Stimulated activated CD4-positive, alpha-beta T cell treated with anti-CD3 and anti-CD28 coated beads, Interleukin-2, amount 100 ng/mL, for 24 hours (primary cell): ENCODE measurements around the gene INHBE.
A peak's percentile ranks its signal among the peaks of the same experiment; 100 is the strongest.
"Not testable (repeated sequence)": the region's sequence is repeated elsewhere in the genome, so short reads cannot be mapped to it uniquely, and the experiment has no call there.

ENCODE experiments used
- DNase-seq, 2 donors: peaks; one replicate each; pipeline ENCODE4 v3.0.0-alpha.2; 2020

Gene INHBE, protein sequence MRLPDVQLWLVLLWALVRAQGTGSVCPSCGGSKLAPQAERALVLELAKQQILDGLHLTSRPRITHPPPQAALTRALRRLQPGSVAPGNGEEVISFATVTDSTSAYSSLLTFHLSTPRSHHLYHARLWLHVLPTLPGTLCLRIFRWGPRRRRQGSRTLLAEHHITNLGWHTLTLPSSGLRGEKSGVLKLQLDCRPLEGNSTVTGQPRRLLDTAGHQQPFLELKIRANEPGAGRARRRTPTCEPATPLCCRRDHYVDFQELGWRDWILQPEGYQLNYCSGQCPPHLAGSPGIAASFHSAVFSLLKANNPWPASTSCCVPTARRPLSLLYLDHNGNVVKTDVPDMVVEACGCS

DNA sequence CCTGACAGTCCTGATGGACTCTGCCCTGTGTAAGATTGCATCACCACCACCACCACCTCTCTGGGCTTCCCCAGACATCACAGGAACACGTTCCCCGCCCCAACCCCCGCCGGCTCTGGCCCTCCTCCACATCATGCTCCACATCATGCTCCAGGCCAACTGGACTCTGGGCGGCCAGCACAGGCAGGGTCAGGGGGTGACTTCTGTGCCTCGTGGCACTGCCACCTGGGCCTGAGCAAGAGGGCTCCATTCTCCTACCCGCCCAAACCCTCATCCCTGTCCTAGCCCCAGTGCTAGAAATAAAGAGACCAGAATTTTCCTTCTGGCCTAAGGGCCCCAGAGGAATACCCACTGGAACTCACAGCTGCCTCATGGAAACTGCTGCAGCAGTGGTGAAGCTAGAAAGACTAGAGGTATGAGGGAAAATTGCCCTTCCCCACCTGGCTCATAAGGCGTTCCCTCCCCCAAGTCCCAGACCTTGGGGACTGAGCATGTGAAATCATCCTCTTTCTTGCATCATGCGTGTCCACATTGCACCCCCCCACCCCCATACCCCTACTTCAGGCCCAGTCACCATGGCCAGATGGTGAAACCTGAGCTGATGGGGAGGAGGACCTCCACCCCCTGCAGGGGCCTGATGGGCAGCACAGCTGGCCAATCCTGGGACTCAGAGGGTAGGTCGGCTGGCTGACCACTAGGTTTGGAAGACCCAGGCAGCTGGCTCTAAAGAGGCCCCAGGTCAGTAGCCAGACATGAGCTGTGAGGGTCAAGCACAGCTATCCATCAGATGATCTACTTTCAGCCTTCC, at the start of gene INHBE:
Gene INHBE, plus strand, starts transcription at position 742 of the 808 bp plus-strand sequence. CDS start 230 bp downstream, outside the sequence.
- no peak for DNase-seq

DNA sequence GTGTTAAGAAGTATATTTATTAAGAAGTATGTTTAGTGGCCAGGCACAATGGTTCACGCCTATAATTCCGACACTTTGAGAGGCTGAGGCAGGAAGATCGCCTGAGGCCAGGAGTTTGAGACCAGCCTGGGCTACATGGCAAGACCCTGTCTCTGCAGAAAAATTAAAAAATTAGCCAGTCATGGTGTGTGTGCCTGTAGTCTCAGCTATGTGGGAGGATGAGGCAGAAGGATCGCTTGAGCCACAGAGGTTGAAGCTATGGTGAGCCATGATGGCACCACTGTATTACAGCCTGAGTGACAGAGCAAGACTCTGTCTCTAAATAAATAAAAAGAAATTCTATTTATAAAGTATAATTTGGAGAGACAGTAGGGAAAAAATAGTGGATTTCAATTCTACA, 44.6 kb upstream of the INHBE start:
- DNase-seq, result no peak

DNA sequence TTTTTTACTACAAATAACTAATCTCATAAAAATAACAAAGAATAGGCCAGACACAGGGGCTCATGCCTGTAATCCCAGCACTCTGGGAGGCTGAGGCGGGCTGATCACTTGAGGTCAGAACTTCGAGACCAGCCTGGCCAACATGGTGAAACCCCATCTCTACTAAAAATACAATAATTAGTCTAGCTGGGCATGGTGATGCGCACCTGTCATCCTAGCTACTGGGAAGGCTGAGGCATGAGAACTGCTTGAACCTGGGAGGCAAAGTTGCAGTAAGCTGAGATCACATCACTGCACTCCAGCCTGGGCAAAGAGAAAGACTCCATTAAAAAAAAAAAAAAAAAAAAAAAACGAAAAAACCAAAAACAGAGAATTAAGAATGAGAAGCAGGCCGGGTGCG, 40.9 kb upstream of the INHBE start:
- not testable (repeated sequence) for DNase-seq

DNA sequence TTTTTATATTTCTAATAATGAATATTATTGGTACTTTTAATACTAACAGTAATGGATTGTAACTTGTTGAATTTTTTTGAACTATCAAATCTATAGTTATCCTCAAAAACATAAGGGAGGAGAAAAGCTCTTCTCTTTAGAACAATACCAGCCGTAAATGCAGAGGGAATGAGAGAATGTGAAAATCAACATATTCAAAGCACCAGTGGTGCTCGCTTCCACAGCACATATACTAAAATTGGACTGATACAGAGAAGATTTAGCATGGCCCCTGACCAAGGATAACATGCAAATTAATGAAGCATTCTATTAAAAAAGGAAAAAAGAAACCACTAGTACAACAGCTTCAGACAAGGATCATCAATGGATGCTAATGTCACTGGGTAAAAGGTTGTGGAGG, 40.0 kb upstream of the INHBE start:
- DNase-seq, result no peak

DNA sequence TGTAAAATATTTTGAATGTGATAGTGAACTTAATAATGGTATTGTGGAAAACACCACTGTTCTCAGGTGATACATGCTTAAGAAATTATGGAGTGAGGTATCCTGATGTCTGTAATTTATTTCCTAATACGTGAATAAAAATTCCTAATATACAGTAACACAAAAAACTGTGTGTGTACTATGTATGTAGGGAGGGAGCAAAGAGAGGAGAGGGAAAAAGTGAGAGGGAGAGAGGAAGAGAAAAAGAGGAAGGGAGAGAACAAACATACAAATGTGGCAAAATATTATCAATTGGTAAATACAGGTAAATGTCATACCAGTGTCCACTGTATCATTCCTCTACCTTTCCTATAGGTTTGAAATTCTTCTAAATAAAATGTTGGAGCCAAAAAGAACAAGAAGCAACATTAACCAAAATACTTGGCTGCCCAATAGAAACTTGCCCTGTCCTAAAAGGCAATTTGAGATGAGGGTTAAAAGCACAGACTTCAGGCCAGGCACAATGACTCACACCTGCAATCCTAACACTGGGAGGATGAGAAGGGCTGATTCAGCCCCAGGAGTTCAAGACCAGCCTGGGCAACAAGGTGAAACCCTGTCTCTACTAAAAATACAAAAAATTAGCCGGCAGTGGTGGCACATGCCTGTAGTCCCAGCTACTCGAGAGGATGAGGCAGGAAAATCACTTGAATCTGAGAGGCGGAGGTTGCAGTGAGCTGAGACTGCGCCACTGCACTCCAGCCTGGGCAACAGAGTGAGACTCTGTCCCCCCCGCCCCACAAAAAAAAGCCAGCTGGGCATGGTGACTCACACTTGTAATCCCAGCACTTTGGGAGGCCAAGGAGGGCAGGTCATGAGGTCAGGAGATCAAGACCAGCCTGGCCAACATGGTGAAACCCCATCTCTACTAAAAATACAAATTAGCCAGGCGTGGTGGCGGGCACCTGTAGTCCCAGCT, 38.8 kb upstream of the INHBE start:
- DNase-seq, result no peak

DNA sequence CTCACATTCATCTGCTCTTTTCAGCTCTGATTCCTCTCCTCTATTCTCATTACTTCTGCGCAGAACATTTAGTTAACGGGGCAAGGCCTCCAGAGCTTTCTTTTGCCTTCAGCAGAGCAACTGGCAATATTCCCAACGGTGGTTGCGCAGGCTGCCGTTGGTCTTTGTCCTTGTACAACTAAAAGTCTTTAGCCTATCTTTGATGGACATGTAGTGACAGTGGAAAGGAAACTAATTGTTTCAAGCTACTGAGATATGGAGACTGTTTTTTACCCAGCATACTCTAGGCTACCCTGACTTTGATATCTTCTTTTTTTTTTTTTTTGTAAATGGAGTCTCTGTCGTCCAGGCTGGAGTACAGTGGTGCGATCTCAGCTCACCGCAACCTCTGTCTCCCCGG, 36.9 kb upstream of the INHBE start:
- DNase-seq, result no peak

DNA sequence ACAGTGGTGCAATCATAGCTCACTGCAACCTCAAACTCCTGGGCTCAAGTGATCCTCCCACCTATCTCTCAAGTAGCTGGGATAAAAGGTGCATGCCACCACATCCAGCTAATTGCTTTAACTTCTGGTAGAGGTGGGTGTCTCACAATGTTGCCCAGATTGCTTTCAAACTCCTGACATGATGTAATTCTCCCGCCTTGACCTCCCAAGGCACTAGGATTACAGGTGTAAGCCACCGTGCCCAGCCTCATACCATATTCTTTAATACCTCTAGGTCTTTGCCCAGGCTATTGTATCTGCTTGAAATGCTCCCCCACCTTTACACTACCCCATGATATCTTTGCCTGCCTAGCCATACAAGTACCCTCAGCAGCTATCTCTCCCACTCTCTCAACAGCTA, 35.6 kb upstream of the INHBE start:
- DNase-seq, result no peak

DNA sequence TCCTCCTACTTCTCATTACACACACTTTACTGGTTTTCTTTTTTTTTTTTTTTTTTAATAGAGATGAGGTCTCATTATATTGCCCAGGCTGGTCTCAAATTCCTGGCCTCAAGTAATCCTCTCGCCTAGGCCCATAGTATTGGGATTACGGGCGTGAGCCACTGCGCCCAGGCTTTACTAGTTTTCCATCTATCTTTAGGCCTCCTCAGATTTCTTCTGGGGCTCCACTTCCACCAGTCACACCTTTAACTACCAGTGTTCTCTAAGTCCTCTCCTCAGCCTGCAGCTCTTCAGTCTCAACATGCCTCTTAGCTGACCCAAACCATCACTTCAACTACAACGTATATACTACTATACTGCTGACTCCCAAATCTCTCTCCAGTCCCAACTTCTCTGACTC, 34.6 kb upstream of the INHBE start:
- DNase-seq, result no peak

DNA sequence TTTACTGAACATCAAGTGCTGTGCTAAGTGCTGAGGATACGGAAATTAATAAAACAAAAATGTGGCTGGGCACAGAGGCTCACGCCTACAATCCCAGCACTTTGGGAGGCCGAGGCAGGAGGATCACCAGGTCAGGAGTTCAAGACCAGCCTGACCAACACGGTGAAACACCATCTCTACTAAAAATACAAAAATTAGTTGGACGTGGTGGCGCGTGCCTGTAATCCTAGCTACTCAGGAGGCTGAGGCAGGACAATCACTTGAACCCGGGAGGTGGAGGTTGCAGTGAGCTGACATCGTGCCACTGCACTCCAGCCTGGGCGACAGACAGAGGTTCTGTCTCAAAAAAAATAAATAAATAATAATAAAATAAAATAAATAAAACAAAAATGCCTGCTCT, 28.2 kb upstream of the INHBE start:
- DNase-seq, result not testable (repeated sequence)

DNA sequence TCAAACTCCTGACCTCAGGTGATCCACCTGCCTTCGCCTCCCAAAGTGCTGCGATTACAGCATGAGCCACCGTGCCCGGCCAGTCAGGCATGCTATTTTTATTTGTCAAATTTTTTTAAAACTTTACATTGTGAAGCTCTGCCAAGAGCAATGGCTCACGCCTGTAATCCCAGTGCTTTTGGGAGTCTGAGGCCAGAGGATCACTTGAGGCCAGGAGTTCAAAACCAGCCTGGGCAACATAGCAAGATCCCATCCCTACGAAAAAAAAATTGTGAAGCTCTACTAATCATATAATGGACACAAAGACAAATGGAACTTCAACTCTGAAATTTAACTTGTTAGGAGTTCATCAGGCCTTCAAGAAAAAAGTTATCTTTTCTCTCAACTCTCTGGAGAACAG, 26.1 kb upstream of the INHBE start:
- DNase-seq, result no peak

DNA sequence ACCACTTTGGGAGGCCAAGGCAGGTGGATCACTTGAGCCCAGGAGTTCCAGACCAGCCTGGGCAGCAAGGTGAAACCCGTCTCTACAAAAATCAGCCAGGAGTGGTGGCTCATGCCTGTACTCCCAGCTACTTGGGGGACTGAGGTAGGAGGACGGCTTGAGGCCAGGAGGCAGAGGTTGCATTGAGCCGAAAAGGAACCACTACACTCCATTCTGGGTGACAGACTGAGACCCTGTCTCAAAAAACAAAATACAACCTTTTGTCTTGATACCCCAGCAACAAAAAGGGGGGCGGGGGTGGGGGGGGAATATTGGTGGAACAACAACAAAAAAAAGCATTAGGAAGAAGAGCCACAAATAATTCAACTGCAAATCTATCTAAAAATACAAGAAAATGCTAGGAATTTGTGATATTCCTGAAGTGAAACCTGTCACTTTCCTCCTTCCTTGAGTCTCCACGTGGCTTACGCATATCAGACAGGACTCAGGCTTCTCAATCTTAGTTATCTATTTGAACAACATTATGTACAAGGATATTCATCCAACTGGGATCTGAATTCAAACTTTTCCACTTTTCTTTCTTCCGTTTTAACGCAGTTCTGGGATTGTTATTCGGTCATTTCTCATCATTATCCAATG, 25.5 kb upstream of the INHBE start:
- DNase-seq, result no peak

DNA sequence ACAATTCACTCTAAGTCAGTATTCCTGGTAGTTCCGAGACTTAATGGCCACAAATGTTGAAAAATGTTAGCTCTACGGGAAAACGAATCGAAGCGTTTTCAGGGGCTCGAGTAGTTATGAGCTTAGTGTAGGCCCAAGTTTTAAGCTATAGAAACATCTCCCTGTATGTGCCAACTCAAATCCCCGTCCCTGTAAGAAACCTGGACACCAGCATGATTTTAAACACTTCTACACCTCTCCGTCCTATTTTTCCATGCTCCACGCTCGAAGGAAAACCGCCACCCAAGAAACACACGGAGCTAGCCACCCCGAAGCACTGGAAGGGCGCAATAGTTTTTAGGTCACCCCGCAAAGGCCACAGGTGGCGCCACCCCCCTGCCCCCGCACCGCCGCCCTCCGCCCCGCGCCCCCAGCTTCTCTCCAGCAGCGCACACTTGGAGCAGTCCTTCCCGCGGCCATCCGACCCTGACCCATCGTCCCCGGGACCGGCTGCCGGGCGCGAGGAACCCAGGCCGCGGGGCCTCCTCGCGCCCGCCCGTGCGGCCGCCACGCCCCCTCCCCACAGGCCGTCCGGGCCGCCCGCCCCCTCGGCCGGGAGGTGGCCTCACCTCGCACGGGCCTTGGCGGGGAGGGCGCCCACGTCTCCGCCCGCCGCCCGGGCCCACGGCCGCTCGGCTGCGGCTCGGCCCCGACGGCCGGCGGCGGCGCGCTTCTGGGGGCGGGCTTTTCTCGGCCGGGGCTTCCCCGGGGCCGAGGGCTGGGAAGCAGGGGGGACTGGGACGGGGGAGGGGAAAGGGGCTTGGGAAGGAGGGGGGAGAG, 24.8 kb upstream of the INHBE start:
- DNase-seq, result peak in 1 of 2 donors; percentile 59

DNA sequence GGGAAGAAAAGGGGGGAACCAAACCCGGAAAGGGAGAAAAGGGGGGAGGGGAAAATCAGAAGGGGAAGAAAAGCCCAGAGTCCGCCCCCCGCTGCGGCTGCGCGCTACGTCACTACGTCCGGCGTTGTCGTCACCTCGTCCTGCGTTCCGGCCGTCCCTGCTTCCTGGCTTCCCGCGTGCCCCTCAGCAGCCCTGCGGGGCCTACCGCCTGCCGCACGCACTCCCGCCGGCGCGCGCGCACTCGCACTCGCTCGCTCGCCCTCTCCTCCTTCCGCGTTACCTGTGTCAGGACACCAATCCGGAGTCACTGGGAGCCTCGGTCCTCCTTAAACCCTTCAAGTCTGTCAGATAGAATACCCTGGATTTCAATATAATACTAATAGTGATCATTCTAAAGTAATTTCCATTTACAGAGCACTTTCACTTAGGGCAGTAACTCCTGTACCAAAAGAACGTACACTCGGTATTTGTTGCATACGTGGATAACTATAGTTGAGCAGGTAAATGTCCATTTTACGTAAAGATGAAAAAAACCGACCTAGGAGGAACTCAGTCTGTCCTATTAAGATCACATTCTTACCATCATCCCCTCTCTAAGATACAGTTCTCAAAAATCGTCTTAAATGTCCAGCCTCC, 24.1 kb upstream of the INHBE start, which contains the start of gene R3HDM2:
Gene R3HDM2, minus strand, starts transcription at position 113 of the 636 bp plus-strand sequence. CDS start 120,615 bp downstream, outside the sequence.
- DNase-seq, result peak; percentile 95 to 97

DNA sequence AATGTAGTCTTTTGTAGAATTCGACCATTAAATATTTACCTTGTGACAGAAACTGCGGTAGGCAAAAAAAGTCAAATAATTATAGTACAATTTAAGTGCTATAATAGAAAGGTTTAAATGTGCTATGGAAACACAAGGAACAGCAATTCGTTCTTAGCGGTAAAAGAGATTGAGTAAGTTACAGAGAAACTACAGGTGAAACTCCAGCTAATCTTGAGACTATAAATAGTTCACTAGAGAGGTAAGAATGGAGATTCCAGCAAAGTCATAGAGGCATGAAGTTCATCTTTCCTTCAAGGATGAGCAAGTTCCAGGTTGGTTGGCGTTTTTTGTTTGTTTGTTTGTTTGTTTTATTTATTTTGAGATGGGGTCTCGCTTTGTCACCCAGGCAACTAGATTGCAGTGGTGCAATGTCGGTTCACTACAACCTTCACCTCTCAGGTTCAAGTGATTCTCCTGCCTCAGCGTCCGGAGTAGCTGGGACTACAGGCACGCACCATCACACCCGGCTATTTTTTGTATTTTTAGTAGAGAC, 23.4 kb upstream of the INHBE start:
- no peak for DNase-seq

DNA sequence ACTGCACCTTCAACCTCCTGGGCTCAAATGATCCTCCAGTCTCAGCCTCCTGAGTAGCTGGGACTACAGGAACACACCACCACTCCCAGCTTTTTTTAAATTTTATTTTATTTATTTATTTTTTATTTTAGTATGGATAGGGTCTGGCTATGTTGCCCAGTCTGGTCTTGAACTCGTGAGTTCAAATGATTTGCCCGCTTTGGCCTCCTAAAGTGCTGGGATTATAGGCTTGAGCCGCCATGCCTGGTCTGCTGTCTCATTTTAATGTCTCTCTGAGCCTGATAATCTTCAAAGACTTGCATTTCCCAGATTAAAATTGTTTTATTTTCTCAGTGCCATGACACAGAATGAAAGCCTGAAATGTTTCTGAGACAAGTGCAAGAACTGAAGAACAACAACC, 21.7 kb upstream of the INHBE start:
- DNase-seq, result no peak

DNA sequence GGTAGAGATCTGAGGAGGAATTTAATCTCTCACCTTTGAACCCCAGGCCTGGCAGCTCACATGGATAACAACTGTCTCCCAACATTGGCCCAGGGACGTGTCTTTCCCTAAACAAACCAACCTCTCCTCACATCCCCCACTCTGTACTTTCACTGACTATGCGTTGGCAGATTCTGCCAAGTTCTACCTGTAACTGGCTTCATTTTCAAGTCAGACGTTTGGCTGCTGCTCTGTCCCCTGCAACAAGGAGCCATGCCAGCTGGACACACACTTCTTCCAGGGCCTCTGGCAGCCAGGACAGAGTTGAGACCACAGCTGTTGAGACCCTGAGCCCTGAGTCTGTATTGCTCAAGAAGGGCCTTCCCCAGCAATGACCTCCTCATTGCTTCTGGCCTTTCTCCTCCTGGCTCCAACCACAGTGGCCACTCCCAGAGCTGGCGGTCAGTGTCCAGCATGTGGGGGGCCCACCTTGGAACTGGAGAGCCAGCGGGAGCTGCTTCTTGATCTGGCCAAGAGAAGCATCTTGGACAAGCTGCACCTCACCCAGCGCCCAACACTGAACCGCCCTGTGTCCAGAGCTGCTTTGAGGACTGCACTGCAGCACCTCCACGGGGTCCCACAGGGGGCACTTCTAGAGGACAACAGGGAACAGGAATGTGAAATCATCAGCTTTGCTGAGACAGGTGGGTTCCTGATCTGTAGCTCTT, 20.4 kb upstream of the INHBE start, which contains the start of gene INHBC:
Gene INHBC, plus strand, starts transcription at position 268 of the 707 bp plus-strand sequence. Its CDS starts 103 bp downstream, at position 371.
- DNase-seq, result no peak

DNA sequence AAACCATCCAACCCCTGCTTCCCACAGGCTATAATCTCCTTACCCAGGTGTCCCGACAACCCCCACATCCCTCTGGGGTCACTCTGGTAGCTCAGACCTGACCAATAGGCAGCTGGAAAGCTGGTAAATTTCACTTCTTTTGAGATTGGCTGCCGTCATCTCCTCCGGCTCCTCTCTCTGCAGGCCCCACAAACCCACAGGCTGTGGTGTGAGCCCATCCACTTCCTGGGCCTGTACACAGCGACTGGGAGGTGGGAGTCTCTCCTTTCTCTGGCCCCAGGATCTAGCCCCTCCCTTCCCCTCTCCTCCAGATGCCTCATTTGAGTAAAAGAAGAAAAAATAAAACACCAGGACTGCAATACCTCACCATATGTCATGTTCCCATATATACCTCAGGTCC, 19.8 kb upstream of the INHBE start:
- no peak for DNase-seq

DNA sequence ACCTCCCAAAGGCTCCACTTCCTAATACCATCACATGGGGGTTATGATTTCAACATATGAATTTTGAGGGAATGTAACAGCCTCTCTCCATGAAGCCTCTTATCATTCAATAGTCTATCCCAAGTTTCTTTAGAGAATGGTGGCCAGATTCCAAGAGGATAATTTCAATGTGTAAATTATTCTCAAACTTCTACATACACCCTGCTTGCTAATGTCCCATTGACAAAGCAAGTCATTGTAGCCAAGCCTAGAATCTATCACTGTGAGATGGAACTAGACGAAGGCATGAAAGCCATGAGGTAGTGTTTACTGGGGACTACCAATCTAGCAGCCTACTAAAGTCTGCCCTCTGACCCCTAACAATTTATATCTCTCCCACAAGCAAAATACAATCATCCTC, 16.7 kb upstream of the INHBE start:
- no peak for DNase-seq

DNA sequence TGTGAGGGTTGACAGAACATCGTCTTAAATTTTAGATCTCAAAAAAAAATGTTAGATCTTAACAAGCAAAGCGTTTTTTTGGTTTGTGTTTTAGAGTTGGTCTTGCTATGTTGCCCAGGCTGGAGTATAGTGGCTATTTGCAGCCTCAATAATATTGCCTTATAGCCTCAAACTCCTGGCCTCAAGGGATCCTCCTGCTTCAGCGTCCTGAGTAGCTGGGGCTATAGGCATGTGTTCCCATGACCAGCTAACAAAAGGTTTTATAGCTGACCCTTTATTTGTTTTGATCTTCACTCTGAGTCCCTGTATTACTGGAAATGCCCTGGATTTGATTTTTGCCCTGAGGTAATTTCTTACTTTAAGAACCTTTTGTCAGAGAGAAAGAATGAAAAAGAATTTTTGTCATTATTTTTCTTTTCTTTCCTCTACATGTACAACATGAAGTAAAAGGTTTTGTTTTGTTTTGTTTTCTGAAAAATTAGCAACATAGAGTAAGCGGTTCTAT, 15.3 kb upstream of the INHBE start:
- no peak for DNase-seq

DNA sequence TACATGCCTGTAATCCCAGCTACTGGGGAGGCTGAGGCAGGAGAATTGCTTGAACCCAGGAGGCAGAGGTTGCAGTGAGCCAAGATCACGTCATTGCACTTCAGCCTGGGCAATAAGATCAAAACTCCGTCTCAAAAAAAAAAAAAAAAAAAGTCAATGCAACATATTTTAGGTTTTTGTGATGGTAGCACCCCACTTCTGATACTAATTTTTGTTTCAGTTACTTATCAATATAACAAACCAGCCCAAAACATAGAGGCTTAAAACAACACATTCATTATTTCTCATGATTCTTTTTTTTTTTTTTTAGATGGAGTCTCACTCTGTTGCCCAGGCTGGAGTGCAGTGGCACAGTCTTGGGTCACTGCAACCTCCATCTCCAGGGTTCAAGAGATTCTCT, 13.7 kb upstream of the INHBE start:
- DNase-seq, result not testable (repeated sequence)
